GM19238 (cell line): Measurements from ENCODE around the gene IDI1.
"Not testable (repeated sequence)": the region's sequence is repeated elsewhere in the genome, so short reads cannot be mapped to it uniquely, and the experiment has no call there.

Source experiments
- DNase-seq: peaks from one replicate; pipeline ENCODE4 v3.0.0; 2011; ENCODE audit warnings: low spot score; ENCODE audit not compliant: insufficient read length

Gene IDI1

GRCh38 chr10:1034758-1035157 is 14.2 kb downstream of the IDI1 start:
- DNase-seq: no peak

GRCh38 chr10:1033601-1034000 is 15.3 kb downstream of the IDI1 start:
- no peak for DNase-seq

GRCh38 chr10:1029838-1030237 is 19.1 kb downstream of the IDI1 start:
- no peak for DNase-seq

GRCh38 chr10:1026578-1026977 is 22.3 kb downstream of the IDI1 start:
- DNase-seq: no peak

GRCh38 chr10:1025683-1026082 is 23.2 kb downstream of the IDI1 start, which contains the start of gene IDI2:
IDI2 (minus strand) TSS chr10:1025859; CDS start chr10:1024723, 1,136 bp downstream.
- no peak for DNase-seq

- DNase-seq: no peak
Observed at GRCh38 chr10:1024103-1024502, 24.8 kb downstream of the IDI1 start.

- DNase-seq: no peak
Observed at GRCh38 chr10:1022413-1022812, 26.5 kb downstream of the IDI1 start.

- no peak for DNase-seq
Observed at GRCh38 chr10:1020958-1021357, 28.0 kb downstream of the IDI1 start.

- DNase-seq: no peak
Observed at GRCh38 chr10:1020460-1020859, 28.5 kb downstream of the IDI1 start.

GRCh38 chr10:1019362-1019761 is 29.6 kb downstream of the IDI1 start:
- no peak for DNase-seq

- no peak for DNase-seq
Observed at GRCh38 chr10:1015688-1016087, 33.2 kb downstream of the IDI1 start.

GRCh38 chr10:1011696-1012095 is 37.2 kb downstream of the IDI1 start:
- no peak for DNase-seq

GRCh38 chr10:1010703-1011102 is 38.2 kb downstream of the IDI1 start:
- DNase-seq: no peak

GRCh38 chr10:1009947-1010346 is 39.0 kb downstream of the IDI1 start:
- DNase-seq: not testable (repeated sequence)

- DNase-seq: no peak
Observed at GRCh38 chr10:1009071-1009494, 39.8 kb downstream of the IDI1 start.

- DNase-seq: no peak
Observed at GRCh38 chr10:1007583-1007982, 41.3 kb downstream of the IDI1 start.

GRCh38 chr10:1006573-1006972 is 42.3 kb downstream of the IDI1 start:
- DNase-seq: no peak

- DNase-seq: no peak
Observed at GRCh38 chr10:1003884-1004670, 44.8 kb downstream of the IDI1 start.

GRCh38 chr10:1002425-1003006 is 46.4 kb downstream of the IDI1 start:
- no peak for DNase-seq

- DNase-seq: no peak
Observed at GRCh38 chr10:997266-998022, 51.5 kb downstream of the IDI1 start.

GRCh38 chr10:996031-996430 is 52.9 kb downstream of the IDI1 start:
- DNase-seq: no peak

GRCh38 chr10:995559-995926 is 53.4 kb downstream of the IDI1 start:
- DNase-seq: no peak
